Measurements from ENCODE around the gene LMNA.
"Not testable (repeated sequence)": the region's sequence is repeated elsewhere in the genome, so short reads cannot be mapped to it uniquely, and the experiment has no call there.

LMNA gene

GRCh38 chr1:156172696-156173470 lies 58.4 kb downstream of the LMNA start:
- no peak overlapping the region for H3K4me3 ChIP-seq (ENCODE audit: low read length)
- no peak for TF ChIP-seq CTCF (conservative IDR thresholded peaks at IDR 0.05; ENCODE audit: low read depth, low read length)
- DNase-seq (ENCODE audit: low read depth) = no peak

GRCh38 chr1:156176610-156177210 lies 62.2 kb downstream of the LMNA start:
- no peak for TF ChIP-seq CTCF (conservative IDR thresholded peaks at IDR 0.05; ENCODE audit: low read depth, low read length)

GRCh38 chr1:156177919-156178654 lies 63.6 kb downstream of the LMNA start:
- H3K4me3 ChIP-seq (ENCODE audit: low read length) = no peak overlapping the region
- TF ChIP-seq CTCF (conservative IDR thresholded peaks at IDR 0.05; ENCODE audit: low read depth, low read length) = no peak
- no peak for DNase-seq (ENCODE audit: low read depth)

More at GRCh38 chr1:156176610-156177210, 62.2 kb downstream of the LMNA start:
- no peak for DNase-seq (ENCODE audit: low read depth)
- no peak overlapping the region for H3K4me3 ChIP-seq (ENCODE audit: low read length)

- H3K4me3 ChIP-seq (ENCODE audit: low read length) = no peak overlapping the region
- TF ChIP-seq CTCF (conservative IDR thresholded peaks at IDR 0.05; ENCODE audit: low read depth, low read length) = no peak
- no peak for DNase-seq (ENCODE audit: low read depth)
Measured at GRCh38 chr1:156180471-156180870, 66.0 kb downstream of the LMNA start.

- H3K4me3 ChIP-seq (ENCODE audit: low read length); DNase-seq (ENCODE audit: low read depth): not testable (repeated sequence)
Measured at GRCh38 chr1:156181391-156181924, 66.9 kb downstream of the LMNA start.

- DNase-seq (ENCODE audit: low read depth); H3K4me3 ChIP-seq (ENCODE audit: low read length): not testable (repeated sequence)
Measured at GRCh38 chr1:156182010-156182779, 67.7 kb downstream of the LMNA start.

- not testable (repeated sequence) for H3K4me3 ChIP-seq (ENCODE audit: low read length); DNase-seq (ENCODE audit: low read depth)
Measured at GRCh38 chr1:156186347-156187177, 72.1 kb downstream of the LMNA start.

Measured in retinal pigment epithelial cell (primary cell).